Measurements from ENCODE around the gene ZNF639.
A peak's percentile ranks its signal among the peaks of the same experiment; 100 is the strongest.

ZNF639 gene

DNA sequence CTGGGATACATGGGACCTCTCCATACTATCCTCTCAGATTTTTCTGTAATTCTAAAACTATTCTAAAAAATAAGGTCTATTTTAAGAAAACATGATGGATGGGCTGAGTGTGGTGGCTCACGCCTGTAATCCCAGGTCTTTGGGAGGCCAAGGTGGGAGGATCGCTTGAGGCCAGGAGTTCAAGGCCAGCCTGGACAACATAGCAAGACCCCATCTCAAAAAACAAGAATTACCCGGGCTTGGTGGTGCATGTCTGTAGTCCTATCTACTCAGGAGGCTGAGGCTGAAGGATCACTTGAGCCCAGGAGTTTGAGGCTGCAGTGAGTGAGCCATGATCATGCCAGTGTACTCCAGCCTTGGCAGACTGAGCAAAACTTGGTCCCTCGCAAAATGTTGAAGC, 9.4 kb downstream of the ZNF639 start:
- no peak for DNase-seq (ENCODE audit: low read depth)
- TF ChIP-seq, protein P1, sequence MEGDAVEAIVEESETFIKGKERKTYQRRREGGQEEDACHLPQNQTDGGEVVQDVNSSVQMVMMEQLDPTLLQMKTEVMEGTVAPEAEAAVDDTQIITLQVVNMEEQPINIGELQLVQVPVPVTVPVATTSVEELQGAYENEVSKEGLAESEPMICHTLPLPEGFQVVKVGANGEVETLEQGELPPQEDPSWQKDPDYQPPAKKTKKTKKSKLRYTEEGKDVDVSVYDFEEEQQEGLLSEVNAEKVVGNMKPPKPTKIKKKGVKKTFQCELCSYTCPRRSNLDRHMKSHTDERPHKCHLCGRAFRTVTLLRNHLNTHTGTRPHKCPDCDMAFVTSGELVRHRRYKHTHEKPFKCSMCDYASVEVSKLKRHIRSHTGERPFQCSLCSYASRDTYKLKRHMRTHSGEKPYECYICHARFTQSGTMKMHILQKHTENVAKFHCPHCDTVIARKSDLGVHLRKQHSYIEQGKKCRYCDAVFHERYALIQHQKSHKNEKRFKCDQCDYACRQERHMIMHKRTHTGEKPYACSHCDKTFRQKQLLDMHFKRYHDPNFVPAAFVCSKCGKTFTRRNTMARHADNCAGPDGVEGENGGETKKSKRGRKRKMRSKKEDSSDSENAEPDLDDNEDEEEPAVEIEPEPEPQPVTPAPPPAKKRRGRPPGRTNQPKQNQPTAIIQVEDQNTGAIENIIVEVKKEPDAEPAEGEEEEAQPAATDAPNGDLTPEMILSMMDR (conservative IDR thresholded peaks at IDR 0.05; ENCODE audit: low read depth, low read length): no peak

DNA sequence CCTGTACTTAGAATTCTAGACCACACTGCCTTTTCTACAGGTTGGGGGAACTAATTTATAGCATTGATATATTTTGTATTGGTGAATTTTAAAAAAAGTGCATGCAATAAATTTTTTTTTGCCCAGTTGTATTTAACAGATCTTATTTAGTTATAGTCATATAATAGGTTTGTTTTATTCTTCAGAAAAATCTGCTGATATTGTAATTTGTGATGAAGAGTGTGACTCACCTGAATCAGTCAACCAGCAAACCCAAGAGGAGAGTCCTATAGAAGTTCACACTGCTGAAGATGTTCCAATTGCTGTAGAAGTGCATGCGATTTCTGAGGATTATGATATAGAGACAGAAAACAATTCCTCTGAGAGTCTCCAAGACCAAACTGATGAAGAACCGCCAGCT, 10.3 kb downstream of the ZNF639 start:
- DNase-seq (ENCODE audit: low read depth): no peak
- no peak overlapping the region for H3K4me3 ChIP-seq (ENCODE audit: low read depth, low read length)

More for the DNA sequence above, 9.4 kb downstream of the ZNF639 start:
- H3K4me3 ChIP-seq (ENCODE audit: low read depth, low read length): no peak overlapping the region

DNA sequence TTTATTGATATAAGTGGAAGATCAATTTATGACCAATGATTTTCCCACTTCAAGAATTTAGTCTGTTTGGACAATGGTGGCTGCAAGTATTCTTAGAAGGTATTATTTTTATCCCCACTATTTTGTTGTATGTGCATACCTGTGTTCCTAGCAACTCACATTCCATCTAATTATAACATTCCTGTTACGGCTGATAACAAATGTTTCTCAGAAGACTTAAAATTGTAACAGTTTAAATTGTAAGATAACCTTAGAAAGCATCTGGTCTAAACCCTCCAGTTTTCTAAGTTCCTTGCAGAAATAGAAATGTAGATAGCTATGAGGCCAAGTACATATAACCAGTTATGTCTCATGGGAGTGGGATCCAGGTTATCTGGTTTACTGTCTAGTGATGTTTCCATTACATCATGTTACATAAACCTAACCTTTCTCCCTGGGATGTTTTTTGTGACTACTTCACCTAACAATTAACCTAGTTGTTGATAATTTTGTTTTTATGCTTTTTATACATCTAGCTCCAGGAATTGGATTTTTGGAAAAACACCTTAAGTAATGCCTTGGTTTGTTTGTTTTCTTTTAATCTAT, 13.6 kb downstream of the ZNF639 start:
- no peak for DNase-seq (ENCODE audit: low read depth)
- TF ChIP-seq, protein P1 (conservative IDR thresholded peaks at IDR 0.05; ENCODE audit: low read depth, low read length): no peak
- H3K4me3 ChIP-seq (ENCODE audit: low read depth, low read length): no peak overlapping the region

More for the DNA sequence above, 10.3 kb downstream of the ZNF639 start:
- TF ChIP-seq, protein P1 (conservative IDR thresholded peaks at IDR 0.05; ENCODE audit: low read depth, low read length): no peak

DNA sequence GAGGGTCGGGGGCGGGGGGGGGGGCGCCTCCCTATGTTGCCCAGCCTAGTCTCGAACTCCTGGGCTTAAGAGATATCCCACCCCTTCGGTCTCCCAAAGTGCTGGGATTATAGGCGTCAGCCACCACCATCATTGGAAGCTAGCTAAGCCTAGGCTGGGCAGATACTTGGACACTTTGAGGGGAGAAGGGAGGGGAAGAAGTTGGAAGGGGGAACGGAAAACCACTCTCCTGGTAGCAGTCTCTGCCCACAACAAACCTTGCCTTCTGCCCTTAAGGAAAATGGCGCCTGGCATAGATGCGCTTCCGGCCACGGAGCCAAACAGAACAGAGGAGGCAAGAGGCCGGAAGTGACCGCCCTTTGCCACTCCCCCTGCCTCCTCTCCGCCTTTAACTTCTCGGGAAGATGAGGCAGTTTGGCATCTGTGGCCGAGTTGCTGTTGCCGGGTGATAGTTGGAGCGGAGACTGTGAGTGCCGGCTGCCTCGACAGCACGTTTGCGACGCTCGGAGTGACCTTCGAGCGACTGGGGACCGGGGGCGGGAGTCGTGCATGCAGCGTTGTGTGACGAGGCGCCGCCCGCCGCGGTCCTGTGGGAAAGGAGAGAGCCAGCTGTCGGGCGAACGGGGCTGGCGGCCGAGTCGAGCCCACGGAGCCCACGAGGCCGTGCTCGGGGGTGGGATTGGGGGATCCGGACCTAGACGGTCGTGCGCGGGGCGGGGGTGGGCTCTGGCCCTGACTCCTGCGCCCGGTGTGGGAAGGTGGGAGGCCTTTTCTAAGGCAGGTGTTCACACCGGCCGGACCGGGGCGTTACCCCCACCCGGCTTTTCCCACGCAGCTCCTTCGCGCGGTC, 24.7 kb downstream of the ZNF639 start, which contains the start of gene MFN1:
Gene MFN1, plus strand, starts transcription at position 365 of the 850 bp plus-strand sequence. CDS start 1,143 bp downstream, outside the sequence.
- TF ChIP-seq, protein P1 (conservative IDR thresholded peaks at IDR 0.05; ENCODE audit: low read depth, low read length): peak; percentile 2
- H3K4me3 ChIP-seq (ENCODE audit: low read depth, low read length): peak within 1 kb of the TSS; percentile 95
- peak; percentile 97 for DNase-seq (ENCODE audit: low read depth)

DNA sequence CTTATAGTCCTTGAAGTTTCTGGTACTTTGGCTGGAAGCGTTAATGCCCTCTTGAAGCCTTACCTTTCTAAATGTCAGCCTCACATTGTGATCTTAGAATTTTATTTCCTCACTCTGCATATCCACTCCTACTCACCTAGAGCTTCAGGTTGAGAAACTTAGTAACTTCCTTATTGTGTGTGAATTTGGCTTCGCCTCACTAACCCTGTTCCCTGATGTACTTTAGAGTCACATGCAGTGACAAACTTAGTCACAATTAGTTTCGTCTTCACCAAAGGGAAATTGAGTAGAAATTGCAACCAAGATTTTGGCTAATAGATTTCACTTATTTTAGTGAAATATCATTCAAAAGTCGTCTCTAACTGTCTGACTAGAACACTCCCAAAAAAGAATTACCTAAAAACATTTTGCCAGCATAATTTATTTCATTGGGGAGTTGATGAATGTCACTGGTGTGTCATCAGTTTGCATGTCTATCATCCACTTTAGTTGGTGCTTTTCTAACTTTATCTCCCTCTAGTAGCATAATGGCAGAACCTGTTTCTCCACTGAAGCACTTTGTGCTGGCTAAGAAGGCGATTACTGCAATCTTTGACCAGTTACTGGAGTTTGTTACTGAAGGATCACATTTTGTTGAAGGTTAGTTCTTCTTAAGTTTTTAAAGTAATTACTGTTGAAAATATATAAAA, 25.6 kb downstream of the ZNF639 start:
- no peak for DNase-seq (ENCODE audit: low read depth)
- H3K4me3 ChIP-seq (ENCODE audit: low read depth, low read length): peak overlapping the region; percentile 95
- TF ChIP-seq, protein P1 (conservative IDR thresholded peaks at IDR 0.05; ENCODE audit: low read depth, low read length): no peak

DNA sequence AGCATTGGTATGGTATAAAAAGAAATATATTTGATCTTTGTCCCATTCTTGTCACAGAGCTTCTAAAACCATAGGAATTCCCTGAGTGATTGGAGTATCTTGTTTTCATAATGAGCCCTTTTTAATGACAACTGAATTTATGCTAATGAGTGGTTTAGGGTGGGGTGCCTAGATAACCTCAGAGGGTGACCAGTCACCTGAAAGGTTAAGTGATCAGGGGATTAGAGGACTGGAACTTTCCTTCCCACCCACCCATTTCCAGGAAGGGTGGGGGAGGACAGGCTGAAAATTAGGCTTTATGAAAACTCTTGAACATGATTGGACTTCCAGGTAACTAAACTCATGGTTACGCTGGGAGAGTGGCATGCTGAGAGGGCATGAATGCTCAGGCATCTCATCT, 33.2 kb downstream of the ZNF639 start:
- TF ChIP-seq, protein P1 (conservative IDR thresholded peaks at IDR 0.05; ENCODE audit: low read depth, low read length): no peak
- H3K4me3 ChIP-seq (ENCODE audit: low read depth, low read length): no peak overlapping the region
- DNase-seq (ENCODE audit: low read depth): no peak
